GM21390 (cell line): ENCODE results near the gene RARS2.
A peak's percentile ranks its signal among the peaks of the same experiment; 100 is the strongest.
"Not testable (repeated sequence)": the region's sequence is repeated elsewhere in the genome, so short reads cannot be mapped to it uniquely, and the experiment has no call there.

ENCODE experiments used
- ATAC-seq: cut with Tn5 transposase; IDR thresholded peaks from one replicate; pipeline ENCODE4 v1.9.1; 2021; ENCODE audit not compliant: unreplicated experiment

Gene RARS2

GRCh38 chr6:87504441-87504840 is 85.3 kb downstream of the RARS2 start:
- no peak for ATAC-seq

- no peak for ATAC-seq
Observed at GRCh38 chr6:87501809-87502572, 87.8 kb downstream of the RARS2 start.

- ATAC-seq, result no peak
Observed at GRCh38 chr6:87498048-87498447, 91.7 kb downstream of the RARS2 start.

- no peak for ATAC-seq
Observed at GRCh38 chr6:87494761-87495422, 94.9 kb downstream of the RARS2 start.

GRCh38 chr6:87489326-87489725 is 100.5 kb downstream of the RARS2 start:
- ATAC-seq, result not testable (repeated sequence)

- no peak for ATAC-seq
Observed at GRCh38 chr6:87487555-87487954, 102.2 kb downstream of the RARS2 start.

- no peak for ATAC-seq
Observed at GRCh38 chr6:87484491-87484890, 105.3 kb downstream of the RARS2 start.

- no peak for ATAC-seq
Observed at GRCh38 chr6:87483929-87484328, 105.9 kb downstream of the RARS2 start.

GRCh38 chr6:87482366-87482765 is 107.4 kb downstream of the RARS2 start:
- no peak for ATAC-seq

- no peak for ATAC-seq
Observed at GRCh38 chr6:87481931-87482330, 107.9 kb downstream of the RARS2 start.

GRCh38 chr6:87473419-87473903 is 116.3 kb downstream of the RARS2 start:
- ATAC-seq, result peak; percentile 73

GRCh38 chr6:87472525-87473418 is 117.0 kb downstream of the RARS2 start, which contains the start of gene SLC35A1:
Gene SLC35A1, plus strand, starts transcription at chr6:87472974. Its CDS starts 30 bp downstream, at chr6:87473004.
- peak; percentile 91 for ATAC-seq

GRCh38 chr6:87465051-87465450 is 124.7 kb downstream of the RARS2 start:
- ATAC-seq, result no peak
